Trophoblast cell (in vitro differentiated cells and primary cell): ENCODE measurements around the gene TNN.

Experiments used
- DNase-seq, 2 donors: peaks; one replicate each; pipeline ENCODE4 v3.0.0-alpha.2; 2016
- H2AFZ ChIP-seq: 2 replicates; pipeline ENCODE4 v1.6.1; 2013; ENCODE audit warnings: low read length, moderate library complexity, mild to moderate bottlenecking; ENCODE audit not compliant: insufficient read depth, poor library complexity
- H2AK5ac ChIP-seq: 2 replicates; pipeline ENCODE4 v1.6.1; 2013; ENCODE audit warnings: mild to moderate bottlenecking, low read length
- H2BK120ac ChIP-seq: 2 replicates; pipeline ENCODE4 v1.6.1; 2013; ENCODE audit warnings: low read length, mild to moderate bottlenecking, moderate library complexity; ENCODE audit not compliant: insufficient read depth, poor library complexity
- H2BK12ac ChIP-seq: 2 replicates; pipeline ENCODE4 v1.6.1; 2013; ENCODE audit warnings: mild to moderate bottlenecking, low read length, moderate library complexity
- H2BK5ac ChIP-seq: 2 replicates; pipeline ENCODE4 v1.6.1; 2013; ENCODE audit warnings: low read length, low read depth, moderate library complexity, mild to moderate bottlenecking; ENCODE audit not compliant: poor library complexity
- H3K14ac ChIP-seq: 2 replicates; pipeline ENCODE4 v1.6.1; 2013; ENCODE audit warnings: mild to moderate bottlenecking, low read length
- H3K18ac ChIP-seq: 2 replicates; pipeline ENCODE4 v1.6.1; 2013; ENCODE audit warnings: mild to moderate bottlenecking, low read length
- H3K23ac ChIP-seq: 2 replicates; pipeline ENCODE4 v1.6.1; 2013; ENCODE audit warnings: low read length
- H3K27ac ChIP-seq: 2 replicates; pipeline ENCODE4 v1.5.1; 2013; ENCODE audit warnings: low read depth, mild to moderate bottlenecking, inconsistent platforms, low read length, moderate library complexity
- H3K27me3 ChIP-seq: 2 replicates; pipeline ENCODE4 v1.6.1; 2013; ENCODE audit warnings: inconsistent platforms, mild to moderate bottlenecking, low read length, moderate library complexity; ENCODE audit not compliant: insufficient read depth
- H3K36me3 ChIP-seq, 2 experiments: 1 replicate in 1 of 2; 2 replicates in 1 of 2; pipeline ENCODE4 v1.6.1; 2013; ENCODE audit warnings: low read length in 2 of 2, mild to moderate bottlenecking in 2 of 2, moderate library complexity in 1 of 2; ENCODE audit not compliant: insufficient read depth in 2 of 2, control insufficient read depth in 1 of 2
- H3K4ac ChIP-seq: 2 replicates; pipeline ENCODE4 v1.6.1; 2013; ENCODE audit warnings: low read depth, mild to moderate bottlenecking, low read length, moderate library complexity
- H3K4me1 ChIP-seq, 2 experiments: 1 replicate in 1 of 2; 2 replicates in 1 of 2; pipeline ENCODE4 v1.6.1; 2013; ENCODE audit warnings: low read length in 2 of 2, mild to moderate bottlenecking in 2 of 2, moderate library complexity in 1 of 2; ENCODE audit not compliant: insufficient read depth in 2 of 2, control insufficient read depth in 1 of 2
- H3K4me2 ChIP-seq: 2 replicates; pipeline ENCODE4 v1.6.1; 2013; ENCODE audit warnings: inconsistent platforms, mild to moderate bottlenecking, low read length, moderate library complexity
- H3K4me3 ChIP-seq: 2 replicates; pipeline ENCODE4 v1.5.1; 2013; ENCODE audit warnings: mild to moderate bottlenecking, low read depth, low read length, inconsistent platforms
- H3K79me1 ChIP-seq: one replicate; pipeline ENCODE4 v1.6.1; 2013; ENCODE audit warnings: low read length
- H3K79me2 ChIP-seq: 2 replicates; pipeline ENCODE4 v1.6.1; 2013; ENCODE audit warnings: low read length, mild to moderate bottlenecking; ENCODE audit not compliant: control insufficient read depth, insufficient read depth, poor library complexity
- H3K9ac ChIP-seq: 2 replicates; pipeline ENCODE4 v1.6.1; 2013; ENCODE audit warnings: mild to moderate bottlenecking, low read length
- H3K9me3 ChIP-seq: 2 replicates; pipeline ENCODE4 v1.6.1; 2013; ENCODE audit warnings: low read depth, mild to moderate bottlenecking, control low read depth, inconsistent platforms, low read length; ENCODE audit not compliant: insufficient read depth
- H4K12ac ChIP-seq: 2 replicates; pipeline ENCODE4 v1.6.1; 2013; ENCODE audit warnings: low read depth, mild to moderate bottlenecking, low read length, moderate library complexity
- H4K8ac ChIP-seq: 2 replicates; pipeline ENCODE4 v1.6.1; 2013; ENCODE audit warnings: low read depth, mild to moderate bottlenecking, low read length, moderate library complexity
- H4K91ac ChIP-seq: one replicate; pipeline ENCODE4 v1.6.1; 2013; ENCODE audit warnings: low read depth, mild to moderate bottlenecking, low read length, moderate library complexity
- WGBS: extraction: QIAGEN DNeasy Blood & Tissue Kit; methylation state at CpG from one replicate; pipeline ENCODE4 v1.1.7; 2013; ENCODE audit warnings: missing lambda C conversion rate; ENCODE audit not compliant: insufficient read length, insufficient coverage; ENCODE audit errors: extremely low coverage; 5-methylcytosine and 5-hydroxymethylcytosine counted together

TNN gene

DNA sequence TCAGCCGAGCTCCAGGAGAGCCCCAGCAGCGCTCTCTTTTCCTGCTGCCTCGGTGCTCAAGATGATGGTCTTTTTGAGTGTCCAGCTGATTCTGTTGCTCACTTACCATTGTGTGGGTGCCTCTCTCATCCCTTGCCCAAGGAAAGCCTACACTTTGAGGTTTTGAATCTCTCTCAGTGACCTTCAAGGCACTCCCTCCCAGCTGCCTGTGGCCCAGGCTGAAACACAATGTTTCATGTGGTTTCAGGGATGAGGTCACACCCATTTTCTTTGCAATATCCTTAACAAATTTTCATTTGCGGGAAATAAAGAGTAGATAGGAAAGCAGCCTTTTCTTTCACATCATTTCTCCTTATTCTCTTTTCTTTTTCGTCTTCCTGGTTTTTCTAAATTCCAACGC, 31.8 kb upstream of the TNN start:
- no peak overlapping the region for H4K8ac ChIP-seq
- WGBS: no CpG with 5 or more reads among the region's 6 CpGs
- no peak overlapping the region for H4K12ac ChIP-seq
- H2BK120ac ChIP-seq: no peak overlapping the region
- no peak overlapping the region for H3K4me2 ChIP-seq
- H3K9me3 ChIP-seq: no peaks in the 10 kb centered on the region
- no peak overlapping the region for H3K18ac ChIP-seq
- no peak overlapping the region for H3K27ac ChIP-seq
- no peaks in the 10 kb centered on the region for H3K79me1 ChIP-seq
- no peak overlapping the region for H3K14ac ChIP-seq
- H3K4ac ChIP-seq: no peak overlapping the region
- H3K9ac ChIP-seq: no peak overlapping the region
- no peak overlapping the region for H2BK12ac ChIP-seq
- H2AK5ac ChIP-seq: no peak overlapping the region
- H3K23ac ChIP-seq: no peak overlapping the region
- H3K4me3 ChIP-seq: no peak overlapping the region
- H4K91ac ChIP-seq: no peak overlapping the region
- no peaks in the 10 kb centered on the region for H3K27me3 ChIP-seq
- H3K36me3 ChIP-seq: no peaks in the 10 kb centered on the region
- H2BK5ac ChIP-seq: no peak overlapping the region
- peaks cover 2 to 3% of the 10 kb centered on the region in 2 experiments for H3K4me1 ChIP-seq
- H2AFZ ChIP-seq: no peak overlapping the region
- H3K79me2 ChIP-seq: no peaks in the 10 kb centered on the region
- no peak for DNase-seq

- Histone ChIP-seq H3K18ac (no peak overlapping the region), H3K4ac (no peak overlapping the region), H3K4me2 (no peak overlapping the region), H3K9ac (no peak overlapping the region), H2BK120ac (no peak overlapping the region), H3K4me3 (no peak overlapping the region), H4K8ac (no peak overlapping the region), H2AFZ (no peak overlapping the region), H3K79me2 (no peaks in the 10 kb centered on the region), H3K79me1 (no peaks in the 10 kb centered on the region), H3K27ac (no peak overlapping the region), H3K14ac (no peak overlapping the region), H3K23ac (no peak overlapping the region), H3K36me3 (no peaks in the 10 kb centered on the region), H3K9me3 (no peaks in the 10 kb centered on the region), H4K12ac (no peak overlapping the region), H3K27me3 (no peaks in the 10 kb centered on the region), H4K91ac (no peak overlapping the region), H2BK5ac (no peak overlapping the region), H3K4me1 (peaks cover 2 to 3% of the 10 kb centered on the region in 2 experiments), H2AK5ac (no peak overlapping the region), H2BK12ac (no peak overlapping the region)
- WGBS: no CpG with 5 or more reads among the region's 3 CpGs
- no peak for DNase-seq
Observed at GRCh38 chr1:175036476-175036875, 31.2 kb upstream of the TNN start.

GRCh38 chr1:175037416-175037815, 30.2 kb upstream of the TNN start:
- no peak overlapping the region for H3K27ac ChIP-seq
- H3K79me1 ChIP-seq: no peaks in the 10 kb centered on the region
- H3K18ac ChIP-seq: no peak overlapping the region
- no peak for DNase-seq
- no peak overlapping the region for H3K23ac ChIP-seq
- no peak overlapping the region for H3K14ac ChIP-seq
- no peaks in the 10 kb centered on the region for H3K27me3 ChIP-seq
- H4K91ac ChIP-seq: no peak overlapping the region
- no peak overlapping the region for H2AFZ ChIP-seq
- H3K4me1 ChIP-seq: peaks cover 2 to 3% of the 10 kb centered on the region in 2 experiments
- WGBS: no CpG with 5 or more reads among the region's 7 CpGs
- H4K8ac ChIP-seq: no peak overlapping the region
- no peaks in the 10 kb centered on the region for H3K9me3 ChIP-seq
- no peak overlapping the region for H2BK120ac ChIP-seq
- H3K4ac ChIP-seq: no peak overlapping the region
- H2BK5ac ChIP-seq: no peak overlapping the region
- no peak overlapping the region for H2AK5ac ChIP-seq
- H4K12ac ChIP-seq: no peak overlapping the region
- no peak overlapping the region for H3K4me2 ChIP-seq
- H2BK12ac ChIP-seq: no peak overlapping the region
- no peaks in the 10 kb centered on the region for H3K36me3 ChIP-seq
- H3K9ac ChIP-seq: no peak overlapping the region
- H3K4me3 ChIP-seq: no peak overlapping the region
- no peaks in the 10 kb centered on the region for H3K79me2 ChIP-seq

- Histone ChIP-seq H3K79me2 (no peaks in the 10 kb centered on the region), H3K9me3 (no peaks in the 10 kb centered on the region), H2BK12ac (no peak overlapping the region), H3K4me1 (peaks cover 5 to 9% of the 10 kb centered on the region in 2 experiments), H3K4me2 (no peak overlapping the region), H4K91ac (no peak overlapping the region), H3K36me3 (no peaks in the 10 kb centered on the region), H3K4ac (no peak overlapping the region), H3K14ac (no peak overlapping the region), H3K79me1 (no peaks in the 10 kb centered on the region), H3K27ac (no peak overlapping the region), H2BK120ac (no peak overlapping the region), H3K27me3 (no peaks in the 10 kb centered on the region), H4K12ac (no peak overlapping the region), H2AK5ac (no peak overlapping the region), H2BK5ac (no peak overlapping the region), H3K18ac (no peak overlapping the region), H4K8ac (no peak overlapping the region), H3K9ac (no peak overlapping the region), H3K23ac (no peak overlapping the region), H2AFZ (no peak overlapping the region), H3K4me3 (no peak overlapping the region)
- WGBS: no CpG with 5 or more reads among the region's 4 CpGs
- DNase-seq: no peak
Observed at GRCh38 chr1:175040324-175040879, 27.2 kb upstream of the TNN start.
